Ascending aorta (tissue), 2 donors: ENCODE data around the gene NME4. TPM values are rescaled to one million over a fixed set of nuclear protein-coding genes. Genes with fewer than 3 reads are reported as not detected.
A peak's percentile ranks its signal among the peaks of the same experiment; 100 is the strongest.

Experiments
- DNase-seq, 2 donors: peaks; one replicate each; pipeline ENCODE4 v3.0.0-alpha.2; 2019; ENCODE audit warnings: low spot score in 2 of 2
- H3K27ac ChIP-seq, 2 donors: fragments of 200-600 bp; sonication (generic); one replicate each; pipeline ENCODE4 v1.5.1; 2016 to 2017; ENCODE audit warnings: mild to moderate bottlenecking in 1 of 2
- H3K27me3 ChIP-seq: fragments of 200-600 bp; sonication (generic); one replicate; pipeline ENCODE4 v1.5.1; 2017
- H3K36me3 ChIP-seq, 2 donors: fragments of 200-600 bp; sonication (generic); one replicate each; pipeline ENCODE4 v1.5.1; 2016
- H3K4me1 ChIP-seq, 2 donors: fragments of 200-600 bp; sonication (generic); one replicate each; pipeline ENCODE4 v1.5.1; 2016 to 2017; ENCODE audit warnings: mild to moderate bottlenecking in 1 of 2
- H3K4me3 ChIP-seq, 2 donors: fragments of 200-600 bp; sonication (generic); one replicate each; pipeline ENCODE4 v1.5.1; 2016 to 2017; ENCODE audit warnings: mild to moderate bottlenecking in 1 of 2
- H3K9me3 ChIP-seq, 2 donors: fragments of 200-600 bp; sonication (generic); one replicate each; pipeline ENCODE4 v1.5.1; 2016
- intact Hi-C: fragments of 100-400 bp; cut with DNase I; formaldehyde crosslinking; loops from one replicate; pipeline ENCODE4 v1.15.1; 2023
- total RNA-seq: library from RNA; depleted of rRNA; stranded (reverse); fragments of >200 nt; gene quantifications from one replicate; pipeline ENCODE4 v1.1.0, GENCODE V29; 2016
- TF ChIP-seq, protein P1 (sequence below), 3 experiments: fragments of 200-600 bp in 2 of 3; fragments of 450-650 bp in 1 of 3; sonication (generic) in 2 of 3; IDR thresholded peaks; one replicate each; pipeline ENCODE4 v1.5.1; 2016 to 2019; ENCODE audit warnings: antibody characterized with exemption in 3 of 3, mild to moderate bottlenecking in 1 of 3, moderate library complexity in 1 of 3

The NME4 gene
- total RNA-seq, 1 donor from 2014 or later = 66.0 TPM

DNA sequence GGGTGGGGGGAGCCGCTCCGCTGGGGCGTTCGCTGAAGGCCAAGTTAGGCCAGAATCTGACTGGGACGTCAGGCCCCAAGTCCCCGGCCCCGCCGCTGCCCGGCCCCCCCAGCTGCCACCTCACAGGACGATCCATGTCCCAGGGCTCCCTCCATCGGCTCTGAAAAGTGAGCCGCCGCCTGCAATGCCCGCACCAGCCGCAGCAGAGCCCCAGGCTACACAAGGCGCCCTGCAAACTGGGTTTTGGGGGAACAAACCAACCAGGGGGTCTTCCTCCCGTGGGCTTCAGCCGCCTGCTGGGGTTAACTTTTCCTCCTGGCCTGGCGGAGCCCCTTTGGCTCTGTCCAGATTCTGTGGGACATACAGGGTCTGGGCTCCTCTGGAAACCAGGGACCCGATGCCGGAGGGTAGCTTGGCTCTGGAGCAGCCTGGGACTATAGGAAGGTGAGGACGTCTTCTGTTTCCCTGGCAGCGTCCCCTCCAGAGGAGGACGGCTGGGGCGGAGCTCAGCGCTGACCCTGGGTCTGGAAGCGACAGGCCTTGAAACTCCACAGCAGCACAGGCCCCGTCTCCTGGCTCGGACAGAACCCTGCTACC lies 835 bp downstream of the NME4 start:
- no peaks in the 10 kb centered on the region for H3K27me3 ChIP-seq
- TF ChIP-seq, protein P1, sequence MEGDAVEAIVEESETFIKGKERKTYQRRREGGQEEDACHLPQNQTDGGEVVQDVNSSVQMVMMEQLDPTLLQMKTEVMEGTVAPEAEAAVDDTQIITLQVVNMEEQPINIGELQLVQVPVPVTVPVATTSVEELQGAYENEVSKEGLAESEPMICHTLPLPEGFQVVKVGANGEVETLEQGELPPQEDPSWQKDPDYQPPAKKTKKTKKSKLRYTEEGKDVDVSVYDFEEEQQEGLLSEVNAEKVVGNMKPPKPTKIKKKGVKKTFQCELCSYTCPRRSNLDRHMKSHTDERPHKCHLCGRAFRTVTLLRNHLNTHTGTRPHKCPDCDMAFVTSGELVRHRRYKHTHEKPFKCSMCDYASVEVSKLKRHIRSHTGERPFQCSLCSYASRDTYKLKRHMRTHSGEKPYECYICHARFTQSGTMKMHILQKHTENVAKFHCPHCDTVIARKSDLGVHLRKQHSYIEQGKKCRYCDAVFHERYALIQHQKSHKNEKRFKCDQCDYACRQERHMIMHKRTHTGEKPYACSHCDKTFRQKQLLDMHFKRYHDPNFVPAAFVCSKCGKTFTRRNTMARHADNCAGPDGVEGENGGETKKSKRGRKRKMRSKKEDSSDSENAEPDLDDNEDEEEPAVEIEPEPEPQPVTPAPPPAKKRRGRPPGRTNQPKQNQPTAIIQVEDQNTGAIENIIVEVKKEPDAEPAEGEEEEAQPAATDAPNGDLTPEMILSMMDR (IDR thresholded peaks at IDR 0.05) = peak; percentile 41 to 59 (median 46)
- peaks cover 4 to 10% of the 10 kb centered on the region in 2 donors for H3K4me1 ChIP-seq
- H3K9me3 ChIP-seq = no peaks in the 10 kb centered on the region
- H3K36me3 ChIP-seq = no peaks in the 10 kb centered on the region
- peak overlapping the region; percentile 58 to 88 for H3K27ac ChIP-seq
- peak; percentile 31 to 91 for DNase-seq
- peak overlapping the region; percentile 79 to 95 for H3K4me3 ChIP-seq
- intact Hi-C loops = loop anchor here (2.0 to 10.0 kb wide), 2 partner anchors 15 to 267 kb away; partner anchors contain the start of gene RHOT2

DNA sequence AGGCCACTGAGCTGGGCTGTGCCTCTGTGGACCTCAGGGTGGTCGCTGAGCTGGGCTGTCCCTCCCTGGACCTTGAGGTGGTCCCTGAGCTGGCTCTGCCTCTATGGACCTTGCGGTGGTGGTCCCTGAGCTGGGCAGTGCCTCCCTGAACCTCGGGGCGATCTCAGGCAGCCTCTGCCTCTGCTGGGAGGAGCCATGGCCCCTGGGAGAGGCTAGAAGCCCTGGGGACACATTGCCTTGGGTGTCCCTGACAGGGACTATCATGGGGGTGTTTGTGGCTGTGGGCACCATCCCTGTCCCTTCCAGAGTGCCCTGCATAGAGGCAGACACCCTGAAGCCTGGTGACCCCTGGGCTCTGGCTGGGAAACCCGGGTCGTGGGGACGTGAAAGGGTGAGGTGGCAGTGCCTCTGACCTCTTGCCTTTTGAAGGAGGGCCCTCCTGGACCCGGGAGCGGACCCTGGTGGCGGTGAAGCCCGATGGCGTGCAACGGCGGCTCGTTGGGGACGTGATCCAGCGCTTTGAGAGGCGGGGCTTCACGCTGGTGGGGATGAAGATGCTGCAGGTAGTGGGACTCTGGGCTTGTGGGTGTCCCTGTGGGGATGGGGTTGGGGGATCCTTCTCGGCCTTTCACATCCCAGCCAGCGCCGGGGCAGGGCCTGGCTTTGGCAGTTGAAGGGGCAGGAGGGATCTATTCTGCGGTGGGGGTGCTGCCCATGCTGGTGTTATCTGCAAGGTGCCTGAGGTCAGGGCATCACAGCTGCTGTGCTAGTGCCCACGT lies 1.8 kb downstream of the NME4 start:
- peak overlapping the region; percentile 58 to 88 for H3K27ac ChIP-seq
- no peak overlapping the region for H3K4me3 ChIP-seq
- peaks cover 4 to 10% of the 10 kb centered on the region in 2 donors for H3K4me1 ChIP-seq
- intact Hi-C loops = loop anchor here (10.0 kb wide), 1 partner anchor 266 kb away; the partner anchor contains the start of gene RHOT2
- H3K27me3 ChIP-seq = no peaks in the 10 kb centered on the region
- DNase-seq = no peak
- H3K36me3 ChIP-seq = no peaks in the 10 kb centered on the region
- TF ChIP-seq, protein P1 (IDR thresholded peaks at IDR 0.05) = no peak
- H3K9me3 ChIP-seq = no peaks in the 10 kb centered on the region

DNA sequence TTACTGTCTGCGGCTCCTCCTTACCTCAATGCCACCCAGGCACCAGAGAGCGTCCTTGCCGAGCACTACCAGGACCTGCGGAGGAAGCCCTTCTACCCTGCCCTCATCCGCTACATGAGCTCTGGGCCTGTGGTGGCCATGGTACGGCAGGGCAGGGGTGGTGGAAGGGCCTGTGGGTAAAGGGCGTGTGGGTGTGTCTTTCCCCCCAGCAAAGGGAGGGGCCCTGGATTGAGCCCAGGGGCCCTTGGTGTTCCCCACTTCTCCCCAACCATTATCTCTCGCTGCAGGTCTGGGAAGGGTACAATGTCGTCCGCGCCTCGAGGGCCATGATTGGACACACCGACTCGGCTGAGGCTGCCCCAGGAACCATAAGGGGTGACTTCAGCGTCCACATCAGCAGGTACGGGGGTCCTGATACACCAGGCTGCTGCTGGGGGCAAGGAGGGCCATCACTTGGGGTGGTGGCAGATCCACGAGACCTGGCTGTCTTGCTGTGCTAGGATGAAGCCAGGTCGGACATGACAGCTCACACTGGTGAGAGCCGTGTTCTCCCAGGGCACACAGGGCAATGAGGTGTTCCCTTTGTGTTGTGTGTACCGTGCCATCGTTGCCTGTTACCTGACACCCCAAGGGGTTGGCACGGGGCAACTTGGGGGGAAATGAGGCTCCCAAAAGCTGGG lies 2.5 kb downstream of the NME4 start:
- H3K4me1 ChIP-seq = peaks cover 4 to 10% of the 10 kb centered on the region in 2 donors

DNA sequence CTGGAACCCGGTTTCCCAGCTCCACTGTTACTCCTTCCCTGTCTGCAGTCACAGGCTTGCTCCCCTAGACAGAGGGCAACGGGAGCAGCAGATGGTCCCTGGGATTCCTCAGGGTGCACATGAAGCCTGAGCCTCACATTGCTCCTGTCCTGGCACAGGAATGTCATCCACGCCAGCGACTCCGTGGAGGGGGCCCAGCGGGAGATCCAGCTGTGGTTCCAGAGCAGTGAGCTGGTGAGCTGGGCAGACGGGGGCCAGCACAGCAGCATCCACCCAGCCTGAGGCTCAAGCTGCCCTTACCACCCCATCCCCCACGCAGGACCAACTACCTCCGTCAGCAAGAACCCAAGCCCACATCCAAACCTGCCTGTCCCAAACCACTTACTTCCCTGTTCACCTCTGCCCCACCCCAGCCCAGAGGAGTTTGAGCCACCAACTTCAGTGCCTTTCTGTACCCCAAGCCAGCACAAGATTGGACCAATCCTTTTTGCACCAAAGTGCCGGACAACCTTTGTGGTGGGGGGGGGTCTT lies 3.1 kb downstream of the NME4 start:
- Histone ChIP-seq H3K4me3 (no peak overlapping the region), H3K9me3 (no peaks in the 10 kb centered on the region), H3K36me3 (no peaks in the 10 kb centered on the region), H3K4me1 (peaks cover 4 to 10% of the 10 kb centered on the region in 2 donors), H3K27me3 (no peaks in the 10 kb centered on the region), H3K27ac (peak overlapping the region; percentile 65 to 93)
- no peak for DNase-seq
- TF ChIP-seq, protein P1 (IDR thresholded peaks at IDR 0.05) = no peak
- intact Hi-C loops = no loop called here

More for the DNA sequence above, 2.5 kb downstream of the NME4 start:
- TF ChIP-seq, protein P1 (IDR thresholded peaks at IDR 0.05) = no peak
- DNase-seq = no peak
- Histone ChIP-seq H3K27ac (no peak overlapping the region), H3K36me3 (no peaks in the 10 kb centered on the region), H3K27me3 (no peaks in the 10 kb centered on the region), H3K9me3 (no peaks in the 10 kb centered on the region), H3K4me3 (no peak overlapping the region)
- intact Hi-C loops = loop anchor here (10.0 kb wide), 1 partner anchor 265 kb away; the partner anchor contains the start of gene RHOT2
